ENCODE data around the gene FFAR3. TPM values are rescaled to one million over a fixed set of nuclear protein-coding genes. Genes with fewer than 3 reads are reported as not detected.

Gene FFAR3
- total and polyA plus RNA-seq, 2 of the 13 experiments (the other 11 are each of a cell fraction or from before 2014, with no cell fraction given) = not detected

DNA sequence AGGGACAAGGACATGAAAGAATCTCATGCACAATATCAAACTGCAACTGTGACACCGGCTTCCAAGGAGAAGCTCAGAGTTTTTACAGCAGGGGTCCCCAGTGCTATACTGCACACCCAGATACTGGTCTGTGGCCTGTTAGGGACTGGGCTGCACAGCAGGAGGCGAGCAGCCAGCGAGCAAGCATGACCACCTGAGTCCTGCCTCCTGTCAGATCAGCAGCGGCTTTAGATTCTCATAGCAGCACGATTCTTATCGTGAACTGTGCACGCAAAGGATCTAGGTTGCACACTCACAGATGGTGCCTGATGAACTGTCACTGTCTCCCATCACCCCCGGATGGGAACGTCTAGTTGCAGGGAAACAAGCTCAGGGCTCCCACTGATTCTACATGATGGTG, 42.4 kb upstream of the FFAR3 start (continued):
- TF ChIP-seq, protein P1, sequence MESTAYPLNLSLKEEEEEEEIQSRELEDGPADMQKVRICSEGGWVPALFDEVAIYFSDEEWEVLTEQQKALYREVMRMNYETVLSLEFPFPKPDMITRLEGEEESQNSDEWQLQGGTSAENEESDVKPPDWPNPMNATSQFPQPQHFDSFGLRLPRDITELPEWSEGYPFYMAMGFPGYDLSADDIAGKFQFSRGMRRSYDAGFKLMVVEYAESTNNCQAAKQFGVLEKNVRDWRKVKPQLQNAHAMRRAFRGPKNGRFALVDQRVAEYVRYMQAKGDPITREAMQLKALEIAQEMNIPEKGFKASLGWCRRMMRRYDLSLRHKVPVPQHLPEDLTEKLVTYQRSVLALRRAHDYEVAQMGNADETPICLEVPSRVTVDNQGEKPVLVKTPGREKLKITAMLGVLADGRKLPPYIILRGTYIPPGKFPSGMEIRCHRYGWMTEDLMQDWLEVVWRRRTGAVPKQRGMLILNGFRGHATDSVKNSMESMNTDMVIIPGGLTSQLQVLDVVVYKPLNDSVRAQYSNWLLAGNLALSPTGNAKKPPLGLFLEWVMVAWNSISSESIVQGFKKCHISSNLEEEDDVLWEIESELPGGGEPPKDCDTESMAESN (CRISPR knock-in tag; conservative IDR thresholded peaks at IDR 0.05) = no peak

DNA sequence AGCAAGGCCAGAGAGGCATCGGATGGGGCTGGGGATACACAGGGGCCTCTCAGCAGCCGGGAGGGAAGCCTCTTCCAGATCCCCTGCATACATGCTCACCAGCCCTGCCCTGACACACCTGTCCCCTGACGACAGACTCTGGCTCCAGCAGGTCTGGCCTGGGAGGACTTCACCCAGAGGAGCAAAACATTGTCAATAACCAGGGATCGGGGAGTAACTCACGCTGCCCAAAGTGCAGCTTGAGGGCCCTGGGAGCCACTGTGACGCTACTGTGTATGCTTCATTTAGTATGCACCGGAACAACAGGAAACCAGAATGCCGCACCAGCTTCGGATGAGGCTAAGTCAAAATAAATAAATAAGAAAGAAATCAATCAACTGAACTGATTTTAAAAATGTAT, 41.7 kb upstream of the FFAR3 start:
- peak; percentile 88 for ATAC-seq
- in situ Hi-C loops (cut with HindIII; ENCODE audit: extremely low pct_ligation_motif_present, low pct_unique_long_range_greater_than_20kb) = no loop called here
- H3K27me3 ChIP-seq (ENCODE audit: control insufficient read depth in 1 of 2, insufficient read depth in 2 of 2, low read length in 2 of 2) = no peaks in the 10 kb centered on the region
- WGBS (ENCODE audit: low lambda C conversion rate) = 1% methylated on average over 7 of the region's 9 CpGs
- CTCF ChIA-PET (ENCODE audit: low intra/inter-chr PET ratio, low total read pairs) = no interaction called here
- peak overlapping the region; percentile 78 for H3K27ac ChIP-seq (ENCODE audit: extremely low read length, insufficient read depth, low read length)
- peak overlapping the region; percentile 71 for H3K4me2 ChIP-seq (ENCODE audit: low read depth, low read length)
- peak overlapping the region; percentile 13 to 45 (median 17); a peak in 5 of 6 replicates for H3K4me3 ChIP-seq (replicated peaks in 1 of 3; ENCODE audit: insufficient read depth in 1 of 3, low read depth in 2 of 3, low read length in 3 of 3)
- POLR2A ChIA-PET = interaction anchor here (0.6 to 2.6 kb wide), 4 partner anchors 8 to 42 kb away, joined by 3 to 16 read pairs (median 4); no protein-coding TSS in a partner anchor
- H2AFZ ChIP-seq (ENCODE audit: low read length) = no peak overlapping the region
- intact Hi-C loops (cut with micrococcal nuclease; ENCODE audit: unreplicated experiment) = no loop called here
- peak; percentile 94 for DNase-seq (ENCODE audit: low spot score)
- peak overlapping the region; percentile 52 for H3K9ac ChIP-seq (ENCODE audit: insufficient read depth, low read depth, low read length)
- H4K20me1 ChIP-seq (ENCODE audit: insufficient read depth, low read length) = no peaks in the 10 kb centered on the region
- no TSS peak for BruUV-seq (replicated peaks)
- peaks cover 79% of the 10 kb centered on the region for H3K4me1 ChIP-seq (ENCODE audit: insufficient read depth, low read length)
- no peaks in the 10 kb centered on the region for H3K9me3 ChIP-seq (ENCODE audit: low read length)
- H3K36me3 ChIP-seq (replicated peaks in 1 of 2; ENCODE audit: control insufficient read depth in 1 of 2, insufficient read depth in 2 of 2, low read length in 2 of 2) = no peaks in the 10 kb centered on the region
- no peaks in the 10 kb centered on the region for H3K79me2 ChIP-seq (ENCODE audit: insufficient read depth, low read length)
- peak; percentile 92 for FAIRE-seq
- TF ChIP-seq SALL1 (CRISPR knock-in tag; IDR thresholded peaks at IDR 0.05) = peak; percentile 82
- TF ChIP-seq ZNF350 (CRISPR knock-in tag; IDR thresholded peaks at IDR 0.05; ENCODE audit: borderline replicate concordance, low read depth) = 0 out of 2 replicates have a peak, but pooled peaks have one; percentile 11
- peak; percentile 64 for TF ChIP-seq MED1 (CRISPR knock-in tag; IDR thresholded peaks at IDR 0.05)
- TF ChIP-seq, protein P2, sequence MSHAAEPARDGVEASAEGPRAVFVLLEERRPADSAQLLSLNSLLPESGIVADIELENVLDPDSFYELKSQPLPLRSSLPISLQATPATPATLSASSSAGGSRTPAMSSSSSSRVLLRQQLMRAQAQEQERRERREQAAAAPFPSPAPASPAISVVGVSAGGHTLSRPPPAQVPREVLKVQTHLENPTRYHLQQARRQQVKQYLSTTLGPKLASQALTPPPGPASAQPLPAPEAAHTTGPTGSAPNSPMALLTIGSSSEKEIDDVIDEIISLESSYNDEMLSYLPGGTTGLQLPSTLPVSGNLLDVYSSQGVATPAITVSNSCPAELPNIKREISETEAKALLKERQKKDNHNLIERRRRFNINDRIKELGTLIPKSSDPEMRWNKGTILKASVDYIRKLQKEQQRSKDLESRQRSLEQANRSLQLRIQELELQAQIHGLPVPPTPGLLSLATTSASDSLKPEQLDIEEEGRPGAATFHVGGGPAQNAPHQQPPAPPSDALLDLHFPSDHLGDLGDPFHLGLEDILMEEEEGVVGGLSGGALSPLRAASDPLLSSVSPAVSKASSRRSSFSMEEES (CRISPR knock-in tag; IDR thresholded peaks at IDR 0.05) = peak; percentile 37; the same call in 1 of the 2 replicates
- TF ChIP-seq, protein P3, sequence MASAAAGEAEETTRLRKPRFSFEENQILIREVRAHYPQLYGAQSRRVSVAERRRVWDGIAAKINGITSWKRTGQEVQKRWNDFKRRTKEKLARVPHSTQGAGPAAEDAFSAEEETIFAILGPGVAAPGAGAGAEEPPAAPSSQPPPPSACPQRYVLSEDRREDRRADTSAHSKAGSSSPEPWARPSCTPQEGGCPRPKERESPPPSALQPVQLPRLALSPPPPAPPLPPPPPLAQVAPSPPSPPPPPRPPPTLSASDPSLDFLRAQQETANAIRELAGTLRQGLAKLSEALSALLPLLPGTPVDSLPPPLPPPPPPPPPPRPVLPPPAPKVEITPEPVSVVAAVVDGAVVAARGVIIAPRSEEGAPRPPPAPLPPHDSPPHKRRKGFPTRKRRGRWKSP (CRISPR knock-in tag; IDR thresholded peaks at IDR 0.05) = no peak
- 0 out of 2 replicates have a peak, but pooled peaks have one; percentile 32 for TF ChIP-seq MEIS2 (CRISPR knock-in tag; IDR thresholded peaks at IDR 0.05)
- no peak for TF ChIP-seq PHF8 (CRISPR knock-in tag; IDR thresholded peaks at IDR 0.05)
- peak in 1 of 2 experiments; percentile 39; a peak in 1 of 4 replicates for TF ChIP-seq POLR2A (IDR thresholded peaks at IDR 0.05; ENCODE audit: insufficient read depth in 1 of 2, low read depth in 2 of 2, low read length in 2 of 2)
- 0 out of 2 replicates have a peak, but pooled peaks have one; percentile 31 for TF ChIP-seq SOX5 (CRISPR knock-in tag; IDR thresholded peaks at IDR 0.05; ENCODE audit: borderline replicate concordance)
- TF ChIP-seq, protein P4, sequence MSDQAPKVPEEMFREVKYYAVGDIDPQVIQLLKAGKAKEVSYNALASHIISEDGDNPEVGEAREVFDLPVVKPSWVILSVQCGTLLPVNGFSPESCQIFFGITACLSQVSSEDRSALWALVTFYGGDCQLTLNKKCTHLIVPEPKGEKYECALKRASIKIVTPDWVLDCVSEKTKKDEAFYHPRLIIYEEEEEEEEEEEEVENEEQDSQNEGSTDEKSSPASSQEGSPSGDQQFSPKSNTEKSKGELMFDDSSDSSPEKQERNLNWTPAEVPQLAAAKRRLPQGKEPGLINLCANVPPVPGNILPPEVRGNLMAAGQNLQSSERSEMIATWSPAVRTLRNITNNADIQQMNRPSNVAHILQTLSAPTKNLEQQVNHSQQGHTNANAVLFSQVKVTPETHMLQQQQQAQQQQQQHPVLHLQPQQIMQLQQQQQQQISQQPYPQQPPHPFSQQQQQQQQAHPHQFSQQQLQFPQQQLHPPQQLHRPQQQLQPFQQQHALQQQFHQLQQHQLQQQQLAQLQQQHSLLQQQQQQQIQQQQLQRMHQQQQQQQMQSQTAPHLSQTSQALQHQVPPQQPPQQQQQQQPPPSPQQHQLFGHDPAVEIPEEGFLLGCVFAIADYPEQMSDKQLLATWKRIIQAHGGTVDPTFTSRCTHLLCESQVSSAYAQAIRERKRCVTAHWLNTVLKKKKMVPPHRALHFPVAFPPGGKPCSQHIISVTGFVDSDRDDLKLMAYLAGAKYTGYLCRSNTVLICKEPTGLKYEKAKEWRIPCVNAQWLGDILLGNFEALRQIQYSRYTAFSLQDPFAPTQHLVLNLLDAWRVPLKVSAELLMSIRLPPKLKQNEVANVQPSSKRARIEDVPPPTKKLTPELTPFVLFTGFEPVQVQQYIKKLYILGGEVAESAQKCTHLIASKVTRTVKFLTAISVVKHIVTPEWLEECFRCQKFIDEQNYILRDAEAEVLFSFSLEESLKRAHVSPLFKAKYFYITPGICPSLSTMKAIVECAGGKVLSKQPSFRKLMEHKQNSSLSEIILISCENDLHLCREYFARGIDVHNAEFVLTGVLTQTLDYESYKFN (CRISPR knock-in tag; conservative IDR thresholded peaks at IDR 0.05) = peak; percentile 79
- 0 out of 2 replicates have a peak, but pooled peaks have one; percentile 15 for TF ChIP-seq KMT2A (CRISPR knock-in tag; IDR thresholded peaks at IDR 0.05)
- TF ChIP-seq MXI1 (IDR thresholded peaks at IDR 0.05; ENCODE audit: borderline replicate concordance, low read depth, low read length) = 0 out of 3 replicates have a peak, but pooled peaks have one; percentile 15
- TF ChIP-seq ZNF772 (CRISPR knock-in tag; IDR thresholded peaks at IDR 0.05) = peak; percentile 44; the same call in 1 of the 2 replicates
